Hindlimb muscle (tissue), 1 donor: ENCODE measurements around the gene ANGEL2. TPM values are rescaled to one million over a fixed set of nuclear protein-coding genes. Genes with fewer than 3 reads are reported as not detected.
"Not testable (repeated sequence)": the region's sequence is repeated elsewhere in the genome, so short reads cannot be mapped to it uniquely, and the experiment has no call there.

ENCODE experiments used
- DNase-seq: peaks from one replicate; pipeline ENCODE4 v3.0.0-alpha.2; 2013
- polyA plus RNA-seq: library from polyadenylated mRNA; unstranded; fragments of 120-200 nt; gene quantifications from one replicate; pipeline ENCODE4 v1.2.1, GENCODE V29; 2013; ENCODE audit not compliant: insufficient read length

Gene ANGEL2
- polyA plus RNA-seq, 1 donor: 31.9 TPM

GRCh38 chr1:213017447-213018273, 2.0 kb upstream of the ANGEL2 start:
- DNase-seq: no peak

- DNase-seq: peak; percentile 11
Observed at GRCh38 chr1:213014642-213015041, 1.0 kb downstream of the ANGEL2 start.

- no peak for DNase-seq
Observed at GRCh38 chr1:213008564-213008963, 7.1 kb downstream of the ANGEL2 start.

GRCh38 chr1:213003256-213003655, 12.4 kb downstream of the ANGEL2 start:
- DNase-seq: no peak

GRCh38 chr1:212994926-212995325, 20.7 kb downstream of the ANGEL2 start:
- DNase-seq: no peak

- DNase-seq: not testable (repeated sequence)
Observed at GRCh38 chr1:212993960-212994359, 21.7 kb downstream of the ANGEL2 start.

- DNase-seq: no peak
Observed at GRCh38 chr1:212990276-212990675, 25.4 kb downstream of the ANGEL2 start.

GRCh38 chr1:212987702-212988322, 27.9 kb downstream of the ANGEL2 start:
- no peak for DNase-seq

- DNase-seq: no peak
Observed at GRCh38 chr1:212986551-212986950, 29.1 kb downstream of the ANGEL2 start.

GRCh38 chr1:212984522-212985291, 31.0 kb downstream of the ANGEL2 start:
- no peak for DNase-seq

- DNase-seq: no peak
Observed at GRCh38 chr1:212983482-212983881, 32.2 kb downstream of the ANGEL2 start.

GRCh38 chr1:212982430-212983152, 33.1 kb downstream of the ANGEL2 start:
- no peak for DNase-seq

GRCh38 chr1:212981571-212982328, 33.9 kb downstream of the ANGEL2 start:
- DNase-seq: no peak

- DNase-seq: peak; percentile 56
Observed at GRCh38 chr1:212981025-212981495, 34.6 kb downstream of the ANGEL2 start.

- peak; percentile 13 for DNase-seq
Observed at GRCh38 chr1:212980123-212980785, 35.4 kb downstream of the ANGEL2 start.

- DNase-seq: peak; percentile 27
Observed at GRCh38 chr1:212979340-212980122, 36.1 kb downstream of the ANGEL2 start.

- no peak for DNase-seq
Observed at GRCh38 chr1:212977781-212978645, 37.7 kb downstream of the ANGEL2 start.

GRCh38 chr1:212976586-212976985, 39.1 kb downstream of the ANGEL2 start:
- no peak for DNase-seq
